Hindlimb muscle (tissue), 1 donor: ENCODE results near the gene GNAT2. TPM values are rescaled to one million over a fixed set of nuclear protein-coding genes. Genes with fewer than 3 reads are reported as not detected.

Experiments
- DNase-seq: peaks from one replicate; pipeline ENCODE4 v3.0.0-alpha.2; 2013
- polyA plus RNA-seq: library from polyadenylated mRNA; unstranded; fragments of 120-200 nt; gene quantifications from one replicate; pipeline ENCODE4 v1.2.1, GENCODE V29; 2013; ENCODE audit not compliant: insufficient read length

The GNAT2 gene
- polyA plus RNA-seq, 1 donor: not detected

DNA sequence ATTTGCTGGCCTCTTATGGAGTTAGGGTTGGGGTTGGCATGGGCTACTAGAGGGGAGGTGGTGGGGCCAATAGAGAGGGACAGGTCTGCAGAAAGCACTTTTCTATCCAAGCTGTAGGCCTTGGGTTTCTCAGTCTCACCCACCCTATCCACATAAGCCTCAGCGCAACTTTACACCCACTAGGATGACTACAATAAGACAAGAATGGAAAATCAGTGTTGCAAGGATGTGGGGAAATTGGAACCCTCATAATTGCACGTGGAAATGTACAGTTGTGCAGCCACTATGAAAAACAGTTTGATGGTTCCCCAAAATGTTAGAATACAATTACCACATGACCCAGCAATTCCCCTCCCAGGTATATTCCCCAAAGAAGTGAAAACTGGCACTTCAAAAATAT lies 22.4 kb upstream of the GNAT2 start:
- no peak for DNase-seq

DNA sequence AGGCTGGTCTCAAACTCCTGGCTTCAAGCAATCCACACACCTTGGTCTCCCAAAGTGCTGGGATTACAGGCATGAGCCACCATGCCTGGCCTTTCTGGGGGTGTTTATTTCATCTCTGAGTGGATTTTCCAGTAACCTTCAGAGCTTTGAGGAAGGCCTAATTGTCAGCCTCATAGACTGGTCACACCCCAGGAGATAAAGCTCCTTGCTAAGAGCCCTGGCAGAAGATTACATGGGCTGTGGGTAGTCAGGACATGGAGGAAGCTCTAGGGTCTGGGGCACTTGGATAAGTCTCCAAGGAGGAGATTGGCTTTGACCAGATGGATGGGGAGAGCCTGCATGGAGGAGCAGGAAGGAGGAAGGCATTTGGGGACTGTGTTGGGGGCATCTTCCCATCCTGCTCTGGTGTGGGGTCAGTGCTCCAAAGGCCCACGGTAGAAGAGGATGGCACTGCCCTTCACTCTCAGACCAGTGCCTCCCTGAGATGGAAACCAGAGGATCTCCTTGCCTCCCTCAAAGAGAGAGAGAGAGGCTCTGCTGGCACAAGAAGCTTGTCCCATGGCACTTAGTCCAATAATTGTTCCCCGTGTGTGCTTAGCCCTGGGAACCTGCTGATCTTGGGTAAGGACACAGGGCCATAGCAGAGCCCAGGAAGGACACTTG lies 21.8 kb upstream of the GNAT2 start:
- DNase-seq: no peak

- DNase-seq: no peak
Observed at GRCh38 chr1:109640285-109640865, 21.0 kb upstream of the GNAT2 start.

- no peak for DNase-seq
Observed at GRCh38 chr1:109639841-109640184, 20.4 kb upstream of the GNAT2 start.

GRCh38 chr1:109639063-109639840 lies 19.8 kb upstream of the GNAT2 start:
- no peak for DNase-seq

DNA sequence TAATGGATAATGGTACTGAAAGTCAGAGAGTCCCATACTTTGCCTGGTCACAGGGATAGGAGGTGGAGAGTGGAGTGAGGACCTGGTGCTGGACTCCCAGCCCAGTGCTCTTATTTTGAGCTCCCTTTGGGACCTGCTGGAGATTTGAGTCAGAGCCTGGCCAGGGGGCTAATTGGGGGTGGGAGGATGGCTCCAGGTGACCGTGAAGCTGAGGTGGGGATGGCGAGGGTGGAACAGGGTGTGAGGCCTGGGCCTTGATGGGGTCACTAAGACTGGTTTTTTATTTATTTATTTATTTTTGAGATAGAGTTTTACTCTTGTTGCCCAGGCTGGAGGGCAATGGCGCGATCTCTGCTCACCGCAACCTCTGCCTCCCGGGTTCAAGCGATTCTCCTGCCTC lies 18.0 kb upstream of the GNAT2 start:
- no peak for DNase-seq

GRCh38 chr1:109636201-109636952 lies 17.0 kb upstream of the GNAT2 start:
- no peak for DNase-seq

- no peak for DNase-seq
Observed at GRCh38 chr1:109635862-109636200, 16.4 kb upstream of the GNAT2 start.

DNA sequence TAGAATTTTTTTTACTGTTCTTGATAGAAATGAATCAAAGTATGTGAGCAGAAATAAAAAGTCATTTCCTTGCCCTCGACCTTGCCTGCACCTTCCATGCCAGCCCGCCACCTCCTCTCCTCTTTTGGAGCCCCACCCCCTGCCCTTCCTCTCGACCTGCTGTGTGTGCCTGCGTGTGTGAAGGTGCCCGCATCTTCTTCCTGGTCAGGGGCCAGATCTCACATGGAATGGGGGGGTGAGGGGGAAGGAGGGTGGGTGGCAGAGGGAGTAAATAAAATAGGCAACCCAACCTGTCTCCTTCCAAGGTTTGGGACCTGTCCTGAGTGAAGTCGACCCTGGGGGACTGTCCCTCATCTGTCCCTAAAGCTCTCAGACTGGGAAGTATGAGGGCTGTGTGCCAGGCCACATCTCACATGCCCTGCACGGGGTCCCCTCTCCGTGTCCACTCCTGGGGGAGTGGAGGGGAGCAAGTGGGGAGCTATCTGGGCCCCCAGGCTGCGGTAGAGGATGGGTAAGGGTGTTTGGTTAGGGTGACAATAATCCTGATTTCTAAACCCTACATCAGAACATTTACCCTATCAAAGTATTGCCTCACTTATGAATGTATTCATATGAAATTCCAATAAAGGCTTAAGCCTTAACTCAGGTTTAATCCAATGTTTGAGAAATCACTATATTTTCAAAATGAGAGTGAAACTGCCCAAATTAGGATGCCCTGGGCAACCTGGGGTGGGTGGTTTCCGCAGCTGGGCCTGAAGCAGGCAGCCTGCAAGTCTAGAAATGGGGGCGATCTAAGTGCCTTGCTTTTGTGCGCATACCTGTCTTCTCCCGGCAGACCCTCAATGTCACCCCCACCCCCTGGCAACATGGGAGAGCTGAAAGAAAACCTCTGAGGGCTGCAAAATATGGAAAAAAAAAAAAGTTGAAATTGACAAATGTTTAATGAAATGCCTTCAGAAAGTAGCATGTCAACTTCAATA lies 15.6 kb upstream of the GNAT2 start:
- no peak for DNase-seq

DNA sequence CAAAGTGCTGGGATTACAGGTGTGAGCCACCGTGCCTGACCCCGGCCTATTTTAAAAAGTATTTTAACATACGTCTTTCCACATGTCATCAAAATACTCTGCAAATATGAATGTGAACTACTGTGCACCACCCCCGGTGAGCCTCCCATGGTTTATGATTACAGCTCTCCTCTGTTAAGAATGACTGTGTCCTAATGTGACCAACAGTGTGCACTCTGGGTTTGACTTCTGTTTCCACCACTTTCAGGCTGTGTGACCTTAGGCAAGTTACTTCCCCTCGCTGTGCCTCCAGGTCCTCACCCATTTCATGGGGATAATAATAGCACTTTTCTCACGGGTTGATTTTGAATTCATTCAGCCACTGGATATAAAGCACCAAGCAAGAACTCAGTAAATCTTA lies 14.9 kb upstream of the GNAT2 start:
- DNase-seq: no peak

- peak; percentile 73 for DNase-seq
Observed at GRCh38 chr1:109632671-109633346, 13.4 kb upstream of the GNAT2 start.

DNA sequence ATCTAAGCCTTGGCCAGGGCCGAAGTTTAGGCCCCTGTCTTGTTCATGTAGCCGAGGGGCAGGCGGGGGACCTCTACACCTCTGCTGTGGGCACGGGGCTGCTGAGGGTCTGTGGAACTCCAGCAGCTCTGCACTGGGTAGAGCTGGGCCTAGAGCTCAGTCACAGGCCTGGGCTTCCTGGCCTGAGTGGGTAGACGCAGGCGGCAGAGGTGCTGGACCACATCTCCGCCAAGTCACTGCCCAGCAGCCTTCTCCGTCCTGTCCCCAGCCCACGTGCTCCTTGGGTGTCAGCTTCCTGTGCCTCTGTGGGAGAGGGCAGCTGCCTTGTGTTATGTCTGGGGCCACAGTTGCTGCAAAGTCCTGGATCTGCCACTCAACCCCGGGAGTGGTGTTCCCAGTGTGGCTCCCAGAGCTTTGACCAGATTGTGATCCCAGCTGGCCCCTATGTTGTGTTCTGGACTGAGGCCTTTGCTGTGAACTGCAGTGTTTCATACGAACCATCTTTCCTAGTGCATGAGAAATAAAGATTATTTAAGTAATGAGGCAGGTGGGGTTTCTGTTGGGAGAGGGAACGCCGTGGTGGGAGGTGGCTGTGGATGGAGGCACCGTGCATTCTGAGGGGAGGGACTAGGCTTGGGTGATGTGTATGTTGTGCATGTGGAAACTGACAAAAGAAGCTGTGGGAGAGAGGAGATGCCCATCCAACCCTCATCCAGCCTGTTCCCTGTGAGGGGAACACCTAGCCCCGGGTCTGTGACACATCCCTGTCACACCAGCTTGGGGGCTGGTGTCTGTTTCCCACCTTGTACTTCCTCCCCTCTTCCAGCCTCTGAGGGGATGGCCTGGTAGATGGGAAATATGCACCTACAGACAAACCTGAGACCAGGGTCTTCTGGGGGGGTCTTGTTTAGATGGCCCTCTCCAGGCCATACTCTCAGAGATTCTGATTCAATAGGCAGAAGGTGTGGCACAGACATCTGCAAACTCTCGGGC lies 12.4 kb upstream of the GNAT2 start:
- no peak for DNase-seq

DNA sequence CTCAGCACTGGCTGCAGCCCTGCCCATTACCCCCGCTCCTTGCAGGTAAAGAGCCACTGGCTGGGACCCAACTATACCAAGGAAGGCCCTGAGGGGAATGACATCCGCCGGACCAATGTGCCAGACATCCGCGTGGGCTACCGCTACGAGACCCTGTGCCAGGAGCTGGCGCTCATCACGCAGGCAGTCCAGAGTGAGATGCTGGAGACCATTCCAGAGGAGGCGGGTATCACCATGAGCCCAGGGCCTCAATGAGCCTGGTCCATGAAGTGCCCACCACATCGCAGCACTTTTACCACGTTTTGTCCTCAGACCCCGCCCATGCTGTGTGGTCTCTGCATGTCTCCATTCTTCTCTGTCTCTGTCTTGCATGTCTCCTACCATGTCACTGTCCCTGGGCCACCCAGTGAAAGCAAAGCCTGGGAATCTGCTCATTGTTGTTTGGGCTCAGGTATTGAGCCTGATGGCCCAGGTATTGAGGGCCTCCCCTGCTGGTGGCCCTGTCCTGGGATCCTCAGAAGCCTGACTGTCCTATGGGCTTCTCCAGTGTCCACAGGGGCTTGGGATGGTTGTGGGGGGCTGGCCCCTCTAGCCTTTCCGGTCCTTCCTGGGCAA lies 11.6 kb upstream of the GNAT2 start:
- DNase-seq: no peak

DNA sequence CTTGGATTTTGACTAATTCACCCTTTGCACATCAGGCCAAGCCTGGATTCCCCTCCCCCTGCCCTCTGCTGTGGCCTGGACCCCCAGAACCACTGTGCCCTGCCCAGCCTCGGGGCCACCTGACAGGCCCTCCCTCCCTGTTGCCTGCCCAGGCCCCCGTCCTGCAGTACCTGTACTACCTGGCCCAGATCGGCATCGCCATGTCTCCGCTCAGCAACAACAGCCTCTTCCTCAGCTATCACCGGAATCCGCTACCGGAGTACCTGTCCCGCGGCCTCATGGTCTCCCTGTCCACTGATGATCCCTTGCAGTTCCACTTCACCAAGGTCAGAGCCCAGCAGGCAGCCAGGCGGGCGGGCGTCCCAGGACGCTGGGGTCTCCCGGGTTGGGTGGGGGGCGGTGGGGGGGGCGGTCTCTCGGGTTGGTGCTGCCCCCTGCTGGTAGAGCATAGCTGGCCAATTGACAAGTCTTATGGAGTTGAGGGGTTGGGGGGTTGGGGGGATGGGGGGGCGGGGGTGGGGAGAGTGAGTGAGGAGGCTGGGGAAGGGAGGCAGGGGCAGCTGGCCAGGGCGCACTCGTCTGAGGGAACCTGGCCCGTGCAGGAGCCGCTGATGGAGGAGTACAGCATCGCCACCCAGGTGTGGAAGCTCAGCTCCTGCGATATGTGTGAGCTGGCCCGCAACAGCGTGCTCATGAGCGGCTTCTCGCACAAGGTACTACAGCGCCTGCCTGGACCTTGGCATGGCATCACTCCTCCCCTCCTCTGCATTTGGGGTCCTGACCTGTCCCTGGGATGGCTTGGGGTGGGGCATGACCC lies 10.9 kb upstream of the GNAT2 start:
- DNase-seq: no peak

DNA sequence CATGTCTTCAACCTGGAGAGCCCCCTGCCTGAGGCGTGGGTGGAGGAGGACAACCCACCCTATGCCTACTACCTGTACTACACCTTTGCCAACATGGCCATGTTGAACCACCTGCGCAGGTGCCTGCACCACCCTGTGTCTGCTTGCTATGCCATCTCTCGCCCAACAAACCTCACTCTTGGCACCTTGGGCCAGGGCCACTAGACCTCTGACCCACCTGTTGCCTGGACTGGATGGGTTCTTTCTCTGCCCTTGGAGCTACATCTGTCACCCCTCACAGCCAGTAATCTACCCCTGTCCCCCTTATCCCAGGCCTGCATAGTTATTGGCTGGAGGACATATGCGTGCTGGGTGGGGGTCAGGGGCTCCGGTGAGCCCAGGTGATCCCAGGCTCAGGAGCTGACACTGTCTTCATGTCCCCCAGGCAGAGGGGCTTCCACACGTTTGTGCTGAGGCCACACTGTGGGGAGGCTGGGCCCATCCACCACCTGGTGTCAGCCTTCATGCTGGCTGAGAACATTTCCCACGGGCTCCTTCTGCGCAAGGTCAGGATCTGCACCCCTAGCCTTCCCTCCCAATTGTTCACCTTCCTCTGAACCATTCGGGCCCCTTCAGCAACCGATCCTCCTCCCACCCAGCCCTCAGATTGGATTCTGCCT lies 10.1 kb upstream of the GNAT2 start:
- no peak for DNase-seq

- DNase-seq: no peak
Observed at GRCh38 chr1:109628540-109629321, 9.3 kb upstream of the GNAT2 start.

- DNase-seq: no peak
Observed at GRCh38 chr1:109627692-109628399, 8.4 kb upstream of the GNAT2 start.
